Measurements from ENCODE around the gene PAN2.

GRCh38 chr12:56358836-56359532 is 25.2 kb upstream of the PAN2 start:
- TF ChIP-seq CTCF (IDR thresholded peaks at IDR 0.05; ENCODE audit: low read depth, low read length), result no peak
- no peak for TF ChIP-seq POLR2A (IDR thresholded peaks at IDR 0.05; ENCODE audit: extremely low read depth, insufficient read length)
